HCT116 (cell line): ENCODE measurements around the gene CFAP74.

Experiments
- EGR1 ChIP-seq: IDR thresholded peaks from 2 replicates; pipeline ENCODE4 v1.6.1; 2012; ENCODE audit warnings: low read depth
- POLR2A ChIP-seq: IDR thresholded peaks from 2 replicates; pipeline ENCODE4 v1.7.0; 2011; ENCODE audit warnings: borderline replicate concordance; ENCODE audit not compliant: insufficient read depth, insufficient read length; ENCODE audit errors: extremely low read depth
- TF ChIP-seq, protein P1 (sequence below), 3 experiments: fragments of 200-600 bp in 1 of 3; sonication (generic) in 1 of 3; IDR thresholded peaks in 2 of 3; conservative IDR thresholded peaks in 1 of 3; 2 replicates each; pipeline ENCODE4 v1.5.1; 2012 to 2017; ENCODE audit warnings: low read depth in 2 of 3, low read length in 2 of 3, antibody characterized with exemption in 1 of 3, borderline replicate concordance in 1 of 3, control low read depth in 1 of 3, mild to moderate bottlenecking in 1 of 3, mixed read lengths in 1 of 3, mixed run types in 1 of 3, moderate library complexity in 1 of 3; ENCODE audit not compliant: insufficient read depth in 1 of 3

GRCh38 chr1:2031546-2032540 lies 28.3 kb upstream of the CFAP74 start:
- TF ChIP-seq POLR2A (no peak), EGR1 (no peak)
- TF ChIP-seq, protein P1, sequence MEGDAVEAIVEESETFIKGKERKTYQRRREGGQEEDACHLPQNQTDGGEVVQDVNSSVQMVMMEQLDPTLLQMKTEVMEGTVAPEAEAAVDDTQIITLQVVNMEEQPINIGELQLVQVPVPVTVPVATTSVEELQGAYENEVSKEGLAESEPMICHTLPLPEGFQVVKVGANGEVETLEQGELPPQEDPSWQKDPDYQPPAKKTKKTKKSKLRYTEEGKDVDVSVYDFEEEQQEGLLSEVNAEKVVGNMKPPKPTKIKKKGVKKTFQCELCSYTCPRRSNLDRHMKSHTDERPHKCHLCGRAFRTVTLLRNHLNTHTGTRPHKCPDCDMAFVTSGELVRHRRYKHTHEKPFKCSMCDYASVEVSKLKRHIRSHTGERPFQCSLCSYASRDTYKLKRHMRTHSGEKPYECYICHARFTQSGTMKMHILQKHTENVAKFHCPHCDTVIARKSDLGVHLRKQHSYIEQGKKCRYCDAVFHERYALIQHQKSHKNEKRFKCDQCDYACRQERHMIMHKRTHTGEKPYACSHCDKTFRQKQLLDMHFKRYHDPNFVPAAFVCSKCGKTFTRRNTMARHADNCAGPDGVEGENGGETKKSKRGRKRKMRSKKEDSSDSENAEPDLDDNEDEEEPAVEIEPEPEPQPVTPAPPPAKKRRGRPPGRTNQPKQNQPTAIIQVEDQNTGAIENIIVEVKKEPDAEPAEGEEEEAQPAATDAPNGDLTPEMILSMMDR (IDR thresholded peaks at IDR 0.05 in 2 of 3, conservative IDR thresholded peaks at IDR 0.05 in 1 of 3; ENCODE audit: borderline replicate concordance in 1 of 3, insufficient read depth in 1 of 3, low read depth in 2 of 3, low read length in 2 of 3), result no peak
